A172 (cell line): ENCODE data around the gene C17orf100. TPM values are rescaled to one million over a fixed set of nuclear protein-coding genes. Genes with fewer than 3 reads are reported as not detected.
A peak's percentile ranks its signal among the peaks of the same experiment; 100 is the strongest.

ENCODE experiments used
- DNase-seq: peaks from one replicate; pipeline ENCODE4 v3.0.0-alpha.2; 2015; ENCODE audit warnings: low spot score
- total RNA-seq: library from RNA; depleted of rRNA; stranded (reverse); fragments of >200 nt; shearing (Covaris generic); gene quantifications from 2 replicates; pipeline ENCODE4 v1.2.3, GENCODE V29; 2014

C17orf100 gene
- total RNA-seq, 1 experiment from 2014 or later: 0.24 TPM

GRCh38 chr17:6669479-6670212 is 18.1 kb downstream of the C17orf100 start:
- no peak for DNase-seq

GRCh38 chr17:6670571-6670970 is 19.0 kb downstream of the C17orf100 start:
- DNase-seq: no peak

GRCh38 chr17:6670999-6671398 is 19.4 kb downstream of the C17orf100 start:
- DNase-seq: no peak

GRCh38 chr17:6671431-6671830 is 19.9 kb downstream of the C17orf100 start:
- DNase-seq: no peak

GRCh38 chr17:6674586-6674985 is 23.0 kb downstream of the C17orf100 start:
- DNase-seq: no peak

GRCh38 chr17:6675201-6675825 is 23.8 kb downstream of the C17orf100 start:
- no peak for DNase-seq

GRCh38 chr17:6676802-6677157 is 25.2 kb downstream of the C17orf100 start:
- no peak for DNase-seq

- peak; percentile 66 for DNase-seq
These were observed 25.7 kb downstream of the C17orf100 start for GRCh38 chr17:6677158-6677831.

GRCh38 chr17:6677946-6678345 is 26.4 kb downstream of the C17orf100 start:
- DNase-seq: no peak

- DNase-seq: no peak
These were observed 27.7 kb downstream of the C17orf100 start for GRCh38 chr17:6679241-6679640.

GRCh38 chr17:6681176-6681575 is 29.6 kb downstream of the C17orf100 start:
- DNase-seq: no peak

- no peak for DNase-seq
These were observed 30.1 kb downstream of the C17orf100 start for GRCh38 chr17:6681671-6682070.

GRCh38 chr17:6682339-6682738 is 30.8 kb downstream of the C17orf100 start:
- DNase-seq: no peak

GRCh38 chr17:6683081-6683684 is 31.6 kb downstream of the C17orf100 start:
- no peak for DNase-seq

GRCh38 chr17:6683730-6684459 is 32.3 kb downstream of the C17orf100 start:
- DNase-seq: no peak

GRCh38 chr17:6684460-6684783 is 32.9 kb downstream of the C17orf100 start:
- no peak for DNase-seq

- DNase-seq: no peak
These were observed 33.6 kb downstream of the C17orf100 start for GRCh38 chr17:6684881-6685767.

GRCh38 chr17:6686026-6686425 is 34.5 kb downstream of the C17orf100 start:
- DNase-seq: no peak

- DNase-seq: no peak
These were observed 37.4 kb downstream of the C17orf100 start for GRCh38 chr17:6688944-6689343.

GRCh38 chr17:6690641-6691040 is 39.1 kb downstream of the C17orf100 start:
- no peak for DNase-seq

- no peak for DNase-seq
These were observed 40.0 kb downstream of the C17orf100 start for GRCh38 chr17:6691546-6691945.
